ENCODE measurements around the gene PLCB1. TPM values are rescaled to one million over a fixed set of nuclear protein-coding genes. Genes with fewer than 3 reads are reported as not detected.
"Not testable (repeated sequence)": the region's sequence is repeated elsewhere in the genome, so short reads cannot be mapped to it uniquely, and the experiment has no call there.

The PLCB1 gene
- total and polyA plus RNA-seq, 10 of the 15 experiments (the other 5 are each of a cell fraction or from before 2014, with no cell fraction given): 0.05 to 5.3 (median 0.17) TPM; not detected in 1

DNA sequence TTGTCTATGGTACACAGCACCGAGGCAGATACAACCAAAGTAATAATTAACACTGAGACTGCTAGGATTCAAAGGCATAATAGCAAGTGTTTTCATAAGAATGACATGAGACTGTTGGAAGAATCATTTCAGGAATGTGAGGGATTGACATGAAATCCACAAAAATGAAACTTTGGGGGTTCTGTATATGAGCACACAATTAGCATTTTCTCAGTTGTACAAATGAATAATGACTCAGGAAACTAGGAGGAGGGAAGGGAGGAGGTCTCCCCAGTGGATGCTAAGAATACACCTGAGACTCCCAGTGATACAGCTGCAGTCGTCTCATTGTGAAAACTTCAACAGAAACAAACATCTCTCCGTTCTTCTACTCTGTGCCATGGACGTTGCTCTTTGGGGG is 508.4 kb downstream of the PLCB1 start:
- no peak overlapping the region for H3K9ac ChIP-seq (ENCODE audit: control insufficient read depth, insufficient read depth, low read length)
- H3K9me3 ChIP-seq (replicated peaks; ENCODE audit: control insufficient read depth, insufficient read depth, low read length): no peaks in the 10 kb centered on the region
- SMC1A ChIA-PET (ENCODE audit: uncharacterized antibody, unreplicated experiment): no interaction called here
- intact Hi-C loops (cut with micrococcal nuclease; ENCODE audit: unreplicated experiment): no loop called here
- no peaks in the 10 kb centered on the region for H4K20me1 ChIP-seq (ENCODE audit: control insufficient read depth, insufficient read depth)
- BruUV-seq (replicated peaks): no TSS peak
- no peak for DNase-seq (ENCODE audit: low read depth, low spot score)
- no peaks in the 10 kb centered on the region for H3K36me3 ChIP-seq (ENCODE audit: control insufficient read depth in 2 of 2, insufficient read depth in 2 of 2, low read length in 1 of 2)
- RAD21 ChIA-PET (ENCODE audit: unreplicated experiment): no interaction called here
- 6% methylated on average over 4 of the region's 4 CpGs for WGBS (ENCODE audit: insufficient coverage, insufficient replicate concordance, low lambda C conversion rate, missing lambda C conversion rate)
- H3K4me1 ChIP-seq (ENCODE audit: control insufficient read depth, insufficient read depth, low read length): no peaks in the 10 kb centered on the region
- in situ Hi-C loops (cut with MboI): no loop called here
- CTCF ChIA-PET: no interaction called here
- ATAC-seq: no peak
- H3K27me3 ChIP-seq (replicated peaks in 1 of 2; ENCODE audit: control insufficient read depth in 2 of 2, insufficient read depth in 2 of 2, low read length in 1 of 2): no peaks in the 10 kb centered on the region
- H3K4me3 ChIP-seq: no peak overlapping the region
- no peaks in the 10 kb centered on the region for H3K79me2 ChIP-seq (ENCODE audit: control insufficient read depth, insufficient read depth, low read length)
- POLR2A ChIA-PET: no interaction called here
- no peak overlapping the region for H3K4me2 ChIP-seq (ENCODE audit: control insufficient read depth, insufficient read depth)
- no peak for TF ChIP-seq ZSCAN29 (IDR thresholded peaks at IDR 0.05)
- TF ChIP-seq RELA (IDR thresholded peaks at IDR 0.05; ENCODE audit: borderline replicate concordance, partially characterized antibody): no peak
- no peak for TF ChIP-seq EZH2 (IDR thresholded peaks at IDR 0.05; ENCODE audit: borderline replicate concordance, control insufficient read depth, low read depth, low read length)
- no peak for TF ChIP-seq EP300 (IDR thresholded peaks at IDR 0.05; ENCODE audit: borderline replicate concordance in 1 of 2, control insufficient read depth in 1 of 2, low read depth in 2 of 2, low read length in 2 of 2)
- no peak for TF ChIP-seq NFYB (IDR thresholded peaks at IDR 0.05; ENCODE audit: insufficient read depth, low read depth, low read length)
- no peak for TF ChIP-seq ZNF24 (IDR thresholded peaks at IDR 0.05)
- TF ChIP-seq RAD51 (IDR thresholded peaks at IDR 0.05): no peak
- no peak for TF ChIP-seq RBBP5 (conservative IDR thresholded peaks at IDR 0.05)
- TF ChIP-seq YY1 (IDR thresholded peaks at IDR 0.05; ENCODE audit: low read depth, low read length): no peak
- no peak for FAIRE-seq
- H3K27ac ChIP-seq (ENCODE audit: control insufficient read depth, insufficient read depth): no peak overlapping the region
- H2AFZ ChIP-seq (ENCODE audit: control insufficient read depth, low read depth, low read length): no peak overlapping the region

DNA sequence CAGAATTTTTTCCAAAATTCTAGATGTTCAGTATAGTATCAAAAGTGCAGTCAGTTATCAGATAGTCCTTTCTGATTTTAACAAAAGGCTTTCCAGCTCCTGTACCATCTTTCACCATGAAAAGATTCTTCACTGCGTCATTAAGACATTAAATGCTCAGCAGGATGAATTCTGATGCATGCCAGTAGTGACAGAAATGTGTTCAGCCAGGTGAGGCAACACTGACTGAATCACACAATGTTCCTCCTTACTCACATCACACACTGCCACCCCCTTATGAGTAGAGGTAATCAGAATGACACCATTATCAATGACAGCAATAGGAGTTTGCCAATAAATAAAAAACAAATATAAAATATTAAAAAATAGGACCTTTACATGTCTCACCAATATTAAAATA is 510.2 kb downstream of the PLCB1 start:
- intact Hi-C loops (cut with micrococcal nuclease; ENCODE audit: unreplicated experiment): no loop called here
- no peak overlapping the region for H3K4me2 ChIP-seq (ENCODE audit: control insufficient read depth, insufficient read depth)
- no peak for FAIRE-seq
- H2AFZ ChIP-seq (ENCODE audit: control insufficient read depth, low read depth, low read length): no peak overlapping the region
- in situ Hi-C loops (cut with MboI): no loop called here
- H3K36me3 ChIP-seq (ENCODE audit: control insufficient read depth in 2 of 2, insufficient read depth in 2 of 2, low read length in 1 of 2): no peaks in the 10 kb centered on the region
- no peak for ATAC-seq
- no TSS peak for BruUV-seq (replicated peaks)
- no peak overlapping the region for H3K9ac ChIP-seq (ENCODE audit: control insufficient read depth, insufficient read depth, low read length)
- TF ChIP-seq JUND (IDR thresholded peaks at IDR 0.05; ENCODE audit: low read depth, low read length) (no peak), ZNF217 (IDR thresholded peaks at IDR 0.05) (no peak), TCF3 (IDR thresholded peaks at IDR 0.05; ENCODE audit: borderline replicate concordance, insufficient read depth, low read depth, low read length) (no peak), CBX5 (IDR thresholded peaks at IDR 0.05; ENCODE audit: low read depth) (no peak), NFYB (IDR thresholded peaks at IDR 0.05; ENCODE audit: insufficient read depth, low read depth, low read length) (no peak), CHD4 (IDR thresholded peaks at IDR 0.05) (no peak)
- H3K9me3 ChIP-seq (replicated peaks; ENCODE audit: control insufficient read depth, insufficient read depth, low read length): no peaks in the 10 kb centered on the region
- no peak overlapping the region for H3K27ac ChIP-seq (ENCODE audit: control insufficient read depth, insufficient read depth)
- H3K79me2 ChIP-seq (ENCODE audit: control insufficient read depth, insufficient read depth, low read length): no peaks in the 10 kb centered on the region
- RAD21 ChIA-PET (ENCODE audit: unreplicated experiment): no interaction called here
- H3K27me3 ChIP-seq (replicated peaks in 1 of 2; ENCODE audit: control insufficient read depth in 2 of 2, insufficient read depth in 2 of 2, low read length in 1 of 2): no peaks in the 10 kb centered on the region
- H3K4me1 ChIP-seq (ENCODE audit: control insufficient read depth, insufficient read depth, low read length): no peaks in the 10 kb centered on the region
- CTCF ChIA-PET: no interaction called here
- POLR2A ChIA-PET: no interaction called here
- no peak overlapping the region for H3K4me3 ChIP-seq
- no peak for DNase-seq (ENCODE audit: low read depth, low spot score)
- SMC1A ChIA-PET (ENCODE audit: uncharacterized antibody, unreplicated experiment): no interaction called here
- WGBS (ENCODE audit: insufficient coverage, insufficient replicate concordance, low lambda C conversion rate, missing lambda C conversion rate): 38% methylated on average over 1 of the region's 1 CpG
- no peaks in the 10 kb centered on the region for H4K20me1 ChIP-seq (ENCODE audit: control insufficient read depth, insufficient read depth)

DNA sequence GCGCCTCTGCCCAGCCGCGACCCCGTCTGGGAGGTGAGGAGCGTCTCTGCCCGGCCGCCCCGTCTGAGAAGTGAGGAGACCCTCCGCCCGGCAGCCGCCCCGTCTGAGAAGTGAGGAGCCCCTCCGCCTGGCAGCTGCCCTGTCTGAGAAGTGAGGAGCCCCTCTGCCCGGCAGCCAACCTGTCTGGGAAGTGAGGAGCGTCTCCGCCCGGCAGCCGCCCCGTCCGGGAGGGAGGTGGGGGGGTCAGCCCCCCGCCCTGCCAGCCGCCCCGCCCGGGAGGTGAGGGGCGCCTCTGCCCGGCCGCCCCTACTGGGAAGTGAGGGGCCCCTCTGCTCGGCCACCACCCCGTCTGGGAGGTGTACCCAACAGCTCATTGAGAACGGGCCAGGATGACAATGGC is 512.4 kb downstream of the PLCB1 start:
- intact Hi-C loops (cut with micrococcal nuclease; ENCODE audit: unreplicated experiment); ATAC-seq; RAD21 ChIA-PET (ENCODE audit: unreplicated experiment): not testable (repeated sequence)

More for the DNA sequence above, 512.4 kb downstream of the PLCB1 start:
- H3K4me3 ChIP-seq; H3K36me3 ChIP-seq (ENCODE audit: control insufficient read depth in 2 of 2, insufficient read depth in 2 of 2, low read length in 1 of 2); in situ Hi-C loops (cut with MboI); H3K9ac ChIP-seq (ENCODE audit: control insufficient read depth, insufficient read depth, low read length); H3K27ac ChIP-seq (ENCODE audit: control insufficient read depth, insufficient read depth); SMC1A ChIA-PET (ENCODE audit: uncharacterized antibody, unreplicated experiment); H2AFZ ChIP-seq (ENCODE audit: control insufficient read depth, low read depth, low read length); H3K9me3 ChIP-seq (replicated peaks; ENCODE audit: control insufficient read depth, insufficient read depth, low read length); H3K4me2 ChIP-seq (ENCODE audit: control insufficient read depth, insufficient read depth); CTCF ChIA-PET; DNase-seq (ENCODE audit: low read depth, low spot score); H3K79me2 ChIP-seq (ENCODE audit: control insufficient read depth, insufficient read depth, low read length); POLR2A ChIA-PET; H3K27me3 ChIP-seq (replicated peaks in 1 of 2; ENCODE audit: control insufficient read depth in 2 of 2, insufficient read depth in 2 of 2, low read length in 1 of 2); FAIRE-seq; BruUV-seq (replicated peaks); H4K20me1 ChIP-seq (ENCODE audit: control insufficient read depth, insufficient read depth); H3K4me1 ChIP-seq (ENCODE audit: control insufficient read depth, insufficient read depth, low read length): not testable (repeated sequence)
- WGBS (ENCODE audit: insufficient coverage, insufficient replicate concordance, low lambda C conversion rate, missing lambda C conversion rate): 82% methylated on average over 15 of the region's 30 CpGs
